NOMO-1 treated with dmso at 0.1 percent for 144 hours (cell line): ENCODE measurements around the gene LRRC9.
"Not testable (repeated sequence)": the region's sequence is repeated elsewhere in the genome, so short reads cannot be mapped to it uniquely, and the experiment has no call there.

Experiments used
- DNase-seq: peaks from one replicate; lab custom pipeline; 2025; ENCODE audit not compliant: unreplicated experiment; lab: John Stamatoyannopoulos, UW

The LRRC9 gene

GRCh38 chr14:60058087-60058486 is 138.1 kb downstream of the LRRC9 start:
- DNase-seq, result no peak

- DNase-seq, result no peak
Measured at GRCh38 chr14:60061371-60061770, 141.4 kb downstream of the LRRC9 start.

- DNase-seq, result no peak
Measured at GRCh38 chr14:60064491-60065072, 144.6 kb downstream of the LRRC9 start.

GRCh38 chr14:60067882-60068281 is 147.9 kb downstream of the LRRC9 start:
- no peak for DNase-seq

- no peak for DNase-seq
Measured at GRCh38 chr14:60079723-60080122, 159.8 kb downstream of the LRRC9 start.

DNA sequence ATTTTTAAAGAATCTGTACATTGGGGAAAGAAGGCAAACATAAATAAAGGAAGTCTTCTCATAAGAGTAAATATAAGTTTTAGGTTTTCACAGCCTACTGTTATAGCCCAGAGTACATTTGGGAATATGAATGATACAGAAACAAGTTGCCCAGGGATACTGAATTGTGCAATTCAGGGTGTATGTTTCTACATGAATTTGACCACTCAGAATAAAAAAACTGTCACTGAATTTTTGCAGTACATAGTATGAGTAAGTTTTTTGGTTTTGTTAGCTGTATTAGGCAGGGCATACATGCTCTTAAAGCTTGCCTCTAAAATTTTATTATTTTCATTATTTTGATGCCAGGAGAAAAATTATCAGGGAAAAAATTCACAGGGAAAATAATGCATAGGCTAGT is 165.1 kb downstream of the LRRC9 start:
- DNase-seq, result no peak

GRCh38 chr14:60085693-60086092 is 165.7 kb downstream of the LRRC9 start:
- DNase-seq, result no peak

GRCh38 chr14:60087668-60088067 is 167.7 kb downstream of the LRRC9 start:
- no peak for DNase-seq

GRCh38 chr14:60089221-60089620 is 169.3 kb downstream of the LRRC9 start:
- DNase-seq, result no peak

DNA sequence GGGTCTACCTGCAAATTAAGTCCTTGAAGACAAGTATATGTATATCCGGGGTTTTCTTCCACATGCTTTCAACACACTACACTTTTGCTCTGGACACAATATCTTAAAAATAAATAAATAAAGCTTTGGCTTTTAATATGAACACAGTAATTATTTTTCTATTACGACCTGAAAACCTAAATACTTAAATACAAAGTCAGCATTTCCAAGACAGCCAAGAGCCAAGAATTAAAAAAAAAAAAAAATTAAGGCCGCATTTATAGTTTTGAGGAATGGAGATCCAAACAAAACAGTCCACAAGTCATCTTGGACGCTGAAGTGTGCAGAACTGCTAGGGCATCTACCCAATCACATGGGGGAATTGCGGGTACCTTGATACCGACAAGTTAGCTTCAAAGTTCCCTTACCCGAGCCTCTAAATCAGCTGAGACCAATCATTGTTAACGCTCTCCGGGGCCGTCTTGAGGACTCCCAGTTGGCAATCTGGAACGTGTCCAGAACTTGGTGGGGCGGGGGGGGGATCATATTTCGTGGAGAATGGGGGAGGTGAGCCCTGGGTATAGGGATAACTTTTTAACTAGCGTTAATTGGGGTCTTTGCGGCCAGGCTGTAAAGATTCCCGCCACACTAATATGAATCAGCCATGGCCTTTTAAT is 171.0 kb downstream of the LRRC9 start:
- DNase-seq, result no peak

GRCh38 chr14:60091550-60092525 is 171.9 kb downstream of the LRRC9 start, which contains the start of gene PCNX4:
TSS of gene PCNX4 (plus strand) at chr14:60091923. CDS start at chr14:60107639, 15,716 bp downstream.
- peak; percentile 96 for DNase-seq

DNA sequence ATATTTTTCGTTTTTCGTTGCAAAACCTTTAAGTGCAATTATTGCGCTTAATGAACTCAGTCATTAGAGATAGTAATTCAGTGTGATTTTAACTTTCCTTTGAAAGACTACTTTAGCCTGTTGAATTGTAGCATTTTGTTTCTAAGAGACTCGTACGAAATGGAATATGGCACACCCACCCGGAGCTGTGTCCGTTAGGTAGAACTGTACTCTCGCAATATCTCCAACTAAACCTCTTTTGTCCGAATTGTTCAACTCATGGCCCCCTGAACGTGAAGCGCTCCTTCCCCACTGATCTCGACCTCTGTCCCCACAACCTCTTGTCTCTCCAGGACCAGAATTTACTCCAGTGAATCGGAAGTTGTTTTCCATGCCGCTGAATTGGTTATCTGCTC is 172.6 kb downstream of the LRRC9 start:
- DNase-seq, result no peak

- no peak for DNase-seq
Measured at GRCh38 chr14:60093080-60093479, 173.1 kb downstream of the LRRC9 start.

DNA sequence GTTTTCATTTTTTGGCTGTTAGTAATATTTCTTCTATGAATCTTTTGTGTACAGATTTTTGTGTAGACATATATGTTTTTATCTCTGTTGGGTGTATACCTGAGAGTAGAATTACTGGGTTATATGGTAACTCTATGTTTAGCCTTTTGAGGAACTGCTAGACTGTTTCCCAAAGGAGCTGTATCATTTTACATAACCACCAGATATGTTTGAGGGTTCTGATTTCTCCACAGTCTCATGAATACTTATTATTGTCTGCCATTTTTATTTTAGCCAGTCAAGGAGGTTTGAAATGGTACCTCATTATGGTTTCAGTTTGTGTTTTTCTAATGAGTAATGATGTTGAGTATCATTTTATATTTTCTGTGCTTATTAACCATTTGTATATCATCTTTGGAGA is 173.7 kb downstream of the LRRC9 start:
- no peak for DNase-seq

- DNase-seq, result no peak
Measured at GRCh38 chr14:60094306-60094897, 174.5 kb downstream of the LRRC9 start.

- DNase-seq, result no peak
Measured at GRCh38 chr14:60095231-60095630, 175.3 kb downstream of the LRRC9 start.

GRCh38 chr14:60095781-60096450 is 176.0 kb downstream of the LRRC9 start:
- DNase-seq, result no peak

- no peak for DNase-seq
Measured at GRCh38 chr14:60097974-60098373, 178.0 kb downstream of the LRRC9 start.

DNA sequence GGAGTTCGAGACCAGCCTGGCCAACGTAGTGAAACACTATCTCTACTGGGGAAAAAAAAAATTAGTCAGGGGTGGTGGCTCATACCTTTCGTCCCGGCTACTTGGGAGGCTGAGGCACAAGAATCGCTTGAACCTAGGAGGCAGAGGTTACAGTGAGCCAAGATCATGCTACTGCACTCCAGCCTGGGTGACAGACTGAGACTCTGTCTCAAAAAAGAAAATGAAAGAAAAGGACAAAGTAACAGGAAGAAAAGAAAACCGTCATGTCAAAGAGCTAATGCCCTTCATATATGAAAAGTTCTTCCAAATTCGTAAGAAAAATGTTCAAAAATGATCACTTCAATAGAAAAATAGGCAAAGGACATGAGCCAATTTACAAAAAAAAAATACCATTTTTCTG is 179.9 kb downstream of the LRRC9 start:
- DNase-seq, result not testable (repeated sequence)

DNA sequence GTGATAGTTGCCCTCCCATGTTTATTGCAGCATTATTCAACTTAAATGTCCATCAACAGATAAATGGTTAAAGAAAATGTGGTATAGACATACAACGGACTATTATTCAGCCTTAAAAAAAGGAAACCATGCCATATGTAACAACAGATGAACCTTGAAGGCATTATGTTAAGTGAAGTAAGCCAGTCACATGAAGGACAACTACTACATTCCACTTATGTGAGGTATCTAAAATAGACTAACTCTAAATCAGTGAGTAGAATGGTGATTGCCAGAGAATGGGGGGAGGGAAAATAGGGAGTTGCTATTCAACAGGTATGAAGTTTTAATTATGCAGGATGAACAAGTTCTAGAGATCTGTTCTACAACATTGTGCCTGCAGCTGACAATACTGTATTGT is 181.8 kb downstream of the LRRC9 start:
- no peak for DNase-seq

GRCh38 chr14:60102389-60102788 is 182.4 kb downstream of the LRRC9 start:
- DNase-seq, result no peak
